T-helper 2 cell treated with Interferon-gamma antibody and Interleukin-4, amounts not matched to agents 100 ng/mL and 5 ng/mL, for 36 hours (primary cell): ENCODE data around the gene RNF8. TPM values are rescaled to one million over a fixed set of nuclear protein-coding genes. Genes with fewer than 3 reads are reported as not detected.
"Not testable (repeated sequence)": the region's sequence is repeated elsewhere in the genome, so short reads cannot be mapped to it uniquely, and the experiment has no call there.

Source experiments
- intact Hi-C: fragments of 100-400 bp; cut with micrococcal nuclease; formaldehyde crosslinking; loops from one replicate; pipeline ENCODE4 v1.15.1; 2023
- total RNA-seq: library from RNA; stranded (reverse); gene quantifications from 2 replicates; pipeline ENCODE4 v1.2.3, GENCODE V29; 2022

Gene RNF8
- total RNA-seq, 1 donor from 2014 or later, result 22.8 TPM

DNA sequence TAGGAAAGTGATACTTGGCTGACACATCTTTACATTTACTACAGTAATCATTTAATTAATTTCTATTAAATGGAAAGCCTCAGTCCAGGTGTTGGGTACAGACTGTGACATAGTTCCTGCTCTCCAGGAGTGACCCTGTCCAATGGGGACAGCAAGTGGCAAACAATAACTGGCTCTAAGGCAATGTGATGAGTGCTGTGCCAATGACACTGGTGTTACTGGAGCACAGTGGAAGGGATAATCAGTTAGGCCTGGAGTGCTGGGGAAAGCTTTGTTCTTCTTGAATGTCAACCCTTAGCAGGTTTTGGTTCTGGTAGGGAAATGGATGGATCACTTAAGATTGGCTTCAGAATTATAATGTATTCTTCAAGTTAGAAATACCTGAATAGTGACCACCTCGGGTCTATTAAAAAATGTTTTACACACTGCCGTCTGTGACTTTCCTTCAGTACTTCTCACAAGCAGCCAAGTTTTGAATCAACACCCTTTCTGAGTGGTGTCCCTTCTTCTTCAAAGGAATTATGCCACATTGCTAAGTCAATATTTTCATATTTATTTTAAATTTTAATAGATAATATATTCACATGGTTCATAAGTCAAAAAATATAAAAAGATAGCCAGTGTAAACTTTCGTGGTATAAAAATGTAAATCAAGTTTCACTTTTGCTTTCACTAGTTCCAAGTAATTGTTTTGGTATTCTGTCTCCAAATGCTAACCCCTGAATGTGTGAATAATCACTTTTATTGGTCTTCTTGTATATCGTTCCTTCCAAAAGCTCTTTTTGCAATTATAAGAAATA lies 88.8 kb downstream of the RNF8 start:
- intact Hi-C loops, result no loop called here

- intact Hi-C loops, result not testable (repeated sequence)
These were observed 89.4 kb downstream of the RNF8 start for GRCh38 chr6:37443216-37443542.

Other genes starting within 250 kb of the RNF8 start
- gene PIM1, start 183.8 kb upstream of the RNF8 start, total RNA-seq, result 550 and 551 TPM in 2 replicates
- gene TBC1D22B, start 96.2 kb upstream of the RNF8 start, total RNA-seq, result 16.5 and 16.9 TPM in 2 replicates
- 2.9 and 3.0 TPM in 2 replicates for gene TMEM217, start 95.8 kb upstream of the RNF8 start, total RNA-seq
- gene CMTR1, start 79.2 kb downstream of the RNF8 start, total RNA-seq, result 68.7 and 69.4 TPM in 2 replicates
- gene CCDC167, start 145.9 kb downstream of the RNF8 start, total RNA-seq, result 70.5 and 72.1 TPM in 2 replicates